ENCODE measurements around the gene BGLAP.

BGLAP gene

DNA sequence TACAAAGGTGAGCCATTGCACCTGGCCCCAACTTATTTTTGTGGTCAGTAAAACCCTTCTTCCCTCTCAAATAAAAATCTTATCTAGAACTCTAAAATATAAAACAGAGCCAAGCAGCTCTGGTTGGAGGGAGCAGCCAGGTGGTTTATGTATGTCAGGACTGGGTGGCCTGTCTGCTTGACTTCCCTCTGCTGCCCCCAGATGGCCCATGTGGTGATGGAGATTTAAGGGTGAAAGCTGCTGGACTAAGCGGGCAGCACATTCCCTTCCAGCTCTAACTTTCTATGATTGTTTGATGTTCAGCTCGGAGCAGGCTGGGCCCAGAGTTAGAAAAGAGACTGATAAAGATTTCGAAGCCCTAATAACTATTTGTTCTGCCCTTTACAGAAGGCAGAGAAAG lies 17.8 kb downstream of the BGLAP start:
- DNase-seq: no peak

DNA sequence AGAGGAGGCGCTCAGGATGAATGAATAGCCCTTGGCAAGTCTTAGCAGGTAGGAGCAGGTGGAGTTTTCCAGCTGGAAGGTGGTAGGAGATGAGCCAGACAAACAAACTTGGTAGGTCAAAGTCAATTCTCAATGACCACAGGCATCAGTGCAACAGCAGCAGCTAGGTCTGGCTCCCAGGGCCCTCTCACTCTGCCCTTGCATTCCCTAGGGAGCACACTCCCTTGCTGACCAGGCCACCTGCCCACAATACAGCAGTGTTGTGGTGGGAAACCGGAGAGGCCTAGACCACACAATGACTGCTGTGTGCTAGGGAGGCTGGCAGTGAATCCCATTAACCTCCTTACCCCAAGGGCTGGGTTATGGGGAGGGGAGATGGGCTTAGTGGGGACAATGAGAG lies 18.9 kb downstream of the BGLAP start:
- DNase-seq: no peak

DNA sequence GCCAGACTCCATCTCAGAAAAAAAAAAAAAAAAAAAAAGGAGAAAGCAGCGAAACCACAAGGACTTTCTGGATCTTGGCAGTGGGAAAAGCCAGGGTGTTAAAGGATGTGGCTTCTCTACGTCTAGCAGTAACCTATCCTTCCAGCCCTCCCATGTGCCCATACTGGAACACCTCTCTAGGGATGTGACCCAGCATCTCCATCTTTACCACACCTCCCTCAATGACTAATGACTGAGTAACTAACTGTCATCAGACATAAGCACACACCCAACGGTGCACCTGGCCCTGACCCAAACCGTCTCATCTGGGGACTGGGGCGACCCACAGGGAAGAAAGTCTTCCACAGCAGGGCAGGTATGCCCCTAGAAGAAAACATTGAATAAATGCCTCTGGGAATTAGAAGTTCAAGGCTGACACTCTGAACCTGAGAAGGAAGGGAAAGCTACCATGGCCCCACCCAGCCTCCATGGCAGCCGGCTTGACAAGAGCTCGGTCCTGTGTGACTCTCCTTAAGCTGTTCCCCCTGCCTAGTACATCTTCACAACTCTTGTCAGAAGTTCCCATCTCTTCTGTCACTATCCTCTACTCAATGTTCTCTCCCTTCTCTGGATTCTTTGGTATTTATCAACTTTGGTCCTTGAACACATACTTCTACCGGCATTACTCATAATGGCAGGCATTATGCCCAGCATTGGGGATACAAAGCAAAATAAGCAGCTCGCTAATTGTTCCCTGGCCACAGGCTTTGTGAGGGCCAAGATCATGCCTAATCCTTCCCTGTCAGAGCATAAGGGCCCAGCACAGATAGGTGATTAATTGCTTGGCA lies 20.7 kb downstream of the BGLAP start:
- DNase-seq: no peak

- no peak for DNase-seq
Observed at GRCh38 chr1:156263288-156263655, 21.3 kb downstream of the BGLAP start.

DNA sequence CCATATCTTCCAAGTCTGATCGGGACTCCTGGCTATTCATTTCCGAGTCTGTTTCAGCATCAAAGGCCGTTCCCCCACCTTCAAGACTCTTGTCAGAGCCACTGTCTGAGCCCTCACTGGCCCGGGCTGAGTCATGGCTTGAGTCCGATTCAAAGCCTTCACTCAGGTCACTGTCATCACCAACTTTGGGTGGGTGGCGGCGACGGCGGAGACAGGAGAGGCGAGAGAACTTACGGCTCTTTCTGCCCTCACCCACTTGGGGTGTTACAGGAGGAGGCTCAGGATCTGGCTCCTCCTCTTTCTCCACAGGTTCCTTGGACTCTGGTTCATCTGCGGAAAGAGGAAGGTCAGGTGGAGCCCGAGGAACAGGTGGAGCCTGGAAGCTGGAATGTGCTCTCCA lies 24.1 kb downstream of the BGLAP start:
- no peak for DNase-seq

GRCh38 chr1:156268336-156268735 lies 26.4 kb downstream of the BGLAP start:
- DNase-seq: no peak

DNA sequence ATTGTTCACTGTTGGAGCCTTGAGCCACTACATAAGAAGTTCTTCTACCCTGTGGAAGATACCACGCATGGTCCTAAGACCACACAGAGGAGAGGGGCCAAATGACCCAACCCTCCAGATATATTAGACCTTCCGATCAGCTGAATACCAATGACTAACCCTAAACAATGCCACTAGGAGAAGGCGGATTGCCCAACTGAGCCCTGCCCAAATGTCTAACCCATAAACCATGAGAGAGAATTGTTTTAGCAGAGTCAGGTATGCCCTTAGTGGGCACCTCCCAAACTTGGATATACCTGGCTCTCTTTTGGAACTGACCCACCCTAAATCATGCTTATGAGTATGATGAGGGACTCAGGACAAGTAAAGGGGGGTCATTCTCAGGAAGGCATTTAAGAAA lies 28.3 kb downstream of the BGLAP start:
- DNase-seq: no peak

GRCh38 chr1:156276532-156276931 lies 34.5 kb downstream of the BGLAP start:
- DNase-seq: no peak

DNA sequence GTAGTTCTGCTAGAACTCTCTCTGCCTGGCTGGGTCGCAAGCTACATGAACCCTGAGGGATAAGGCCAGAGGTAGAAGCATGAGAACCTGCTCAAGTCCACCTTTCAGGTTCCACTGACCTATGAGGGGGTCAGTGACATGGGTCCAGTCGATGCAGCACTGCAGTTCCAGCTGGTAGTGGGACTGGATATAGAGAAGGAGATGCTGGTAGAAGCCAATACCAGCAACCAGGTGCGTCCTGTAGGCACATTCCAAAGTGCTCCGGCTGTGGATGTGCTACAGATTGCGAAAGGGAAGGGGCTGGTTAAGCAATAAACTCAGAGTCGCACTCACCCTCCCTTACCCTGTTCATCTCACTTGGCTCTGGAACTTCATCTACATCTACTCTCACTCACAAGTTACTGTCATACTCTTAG lies 35.0 kb downstream of the BGLAP start:
- DNase-seq: no peak

DNA sequence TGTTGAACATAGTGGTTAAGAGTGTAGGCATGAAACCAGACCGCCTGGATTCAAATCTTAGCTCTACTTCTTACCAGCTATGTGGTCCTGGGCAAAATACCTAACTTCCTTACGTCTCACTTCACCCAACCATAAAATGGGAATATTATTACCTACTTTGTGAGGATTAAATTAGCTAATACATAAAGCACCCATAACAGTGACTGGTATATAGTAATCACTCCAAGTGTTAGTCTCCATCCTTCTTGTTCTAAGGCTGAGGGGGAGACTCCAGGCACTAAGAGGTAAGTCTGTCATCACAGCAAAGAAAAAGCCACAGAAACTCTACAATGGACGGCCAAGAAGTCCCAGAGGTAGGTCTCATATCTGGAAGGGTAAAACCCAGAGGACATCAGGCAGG lies 37.9 kb downstream of the BGLAP start:
- DNase-seq: no peak

- peak; percentile 19 for DNase-seq
Observed at GRCh38 chr1:156281281-156281680, 39.3 kb downstream of the BGLAP start.

DNA sequence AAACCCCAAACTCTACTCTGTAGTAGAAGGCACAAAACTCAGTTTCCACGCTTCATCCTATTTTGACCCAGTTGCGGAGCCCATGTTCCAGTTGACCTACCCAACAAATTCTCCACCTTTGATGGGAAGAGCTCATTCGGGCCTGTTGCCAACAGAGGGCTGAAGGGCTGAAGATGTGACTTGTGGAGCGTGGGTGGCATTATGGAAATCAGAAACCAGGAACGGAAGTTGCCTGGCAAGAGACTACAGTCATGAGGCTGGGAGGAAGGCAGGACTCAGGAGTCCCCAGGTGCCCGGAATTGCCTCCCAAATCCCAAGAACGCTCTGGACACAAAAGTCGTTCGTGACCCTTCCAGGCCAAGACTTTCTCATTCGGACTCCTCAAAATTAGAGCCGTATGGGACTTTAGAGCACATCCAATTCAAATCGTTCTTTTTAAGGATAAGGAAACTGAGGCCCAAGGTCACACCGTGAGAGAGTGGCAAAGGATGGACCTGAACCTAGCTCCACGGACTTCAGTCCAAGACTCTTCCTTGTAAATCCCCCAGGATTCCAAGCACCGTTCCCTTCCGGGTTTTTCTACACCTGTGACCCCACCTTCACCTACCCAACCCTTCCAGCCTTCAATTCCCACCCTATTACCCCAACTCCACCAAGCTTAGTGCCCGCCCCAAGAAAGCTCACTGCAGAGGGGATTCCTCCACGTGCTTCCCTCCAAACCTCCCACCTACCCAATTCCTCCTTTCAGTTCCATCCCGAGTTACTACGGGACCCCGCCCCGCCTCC lies 39.9 kb downstream of the BGLAP start:
- DNase-seq: no peak

DNA sequence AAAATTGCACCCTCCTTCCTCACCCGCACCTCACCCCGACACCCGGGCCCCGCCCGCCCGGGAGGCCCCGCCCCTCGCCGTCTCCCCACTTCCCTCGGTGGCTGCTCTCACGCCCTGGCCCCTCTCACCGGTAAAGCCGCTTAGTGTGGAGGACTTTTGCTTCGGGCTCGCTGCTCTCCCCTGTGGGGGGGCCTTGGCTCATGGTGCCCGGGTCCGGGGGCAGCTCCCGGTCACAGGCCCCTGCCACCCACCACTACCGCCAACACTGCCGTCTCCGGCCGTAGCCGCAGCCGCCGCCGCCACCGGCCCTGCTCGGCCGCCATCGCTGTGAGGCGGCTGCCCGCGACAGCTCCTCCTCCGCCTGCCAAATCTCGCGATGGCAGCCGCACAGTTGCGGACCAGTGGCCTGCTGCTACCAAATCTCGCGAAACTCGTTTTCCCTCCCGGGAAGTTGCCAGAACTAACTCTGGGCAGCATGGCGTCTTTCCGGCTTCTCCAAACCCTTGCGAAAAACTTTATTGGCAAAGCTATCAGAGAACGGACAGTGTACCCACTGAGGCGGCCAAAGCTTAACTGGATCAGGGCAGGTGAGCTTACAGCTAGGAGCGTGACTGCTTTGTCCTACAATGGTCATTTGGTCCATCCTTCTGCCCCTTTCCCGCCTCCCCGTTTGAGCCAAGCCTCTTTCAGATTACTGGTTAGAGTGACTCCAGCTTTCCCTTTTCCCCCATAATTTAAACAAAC lies 40.7 kb downstream of the BGLAP start, which contains the start of gene SMG5:
SMG5 (minus strand) TSS at position 347 of the 744 bp plus-strand sequence; CDS start at position 202, 145 bp downstream.
- peak; percentile 98 for DNase-seq

DNA sequence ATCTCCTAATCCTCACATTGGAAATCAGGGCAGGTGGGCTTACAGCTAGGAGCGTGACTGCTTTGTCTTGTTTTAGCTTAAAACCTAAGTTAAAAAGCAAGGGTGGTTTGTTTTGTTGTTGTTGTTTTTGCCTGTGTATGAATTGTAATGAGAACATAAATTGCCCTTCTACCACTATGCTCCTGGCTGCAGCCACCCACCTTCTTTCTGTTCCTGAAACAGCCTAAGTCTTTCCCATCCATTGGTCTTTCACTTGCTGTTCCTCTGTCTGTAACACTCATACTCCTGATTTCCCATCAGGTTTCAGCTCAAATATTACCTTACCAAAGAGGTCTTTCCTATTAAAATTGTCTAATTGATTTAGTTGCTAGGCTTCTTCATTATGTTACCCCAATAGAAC lies 41.5 kb downstream of the BGLAP start:
- no peak for DNase-seq

DNA sequence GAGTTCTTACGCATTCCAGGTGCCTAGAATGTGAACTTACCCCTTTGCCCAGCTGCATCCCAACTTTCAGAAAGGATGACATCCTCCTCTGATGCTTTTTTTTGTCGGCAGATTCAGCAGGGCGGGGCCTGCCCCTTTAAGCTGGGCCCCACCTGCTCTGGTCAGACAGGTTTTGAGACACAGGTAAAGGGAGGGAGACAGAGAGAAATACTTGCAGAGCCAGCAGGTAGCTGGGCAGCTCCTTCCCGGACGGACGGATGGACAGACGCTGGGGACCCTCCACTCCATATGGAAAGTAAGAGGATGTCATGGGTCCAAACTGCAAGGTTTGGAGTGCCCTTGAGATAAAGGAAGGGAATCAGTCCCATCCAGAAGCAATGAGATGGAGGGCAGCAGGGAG lies 42.1 kb downstream of the BGLAP start, which contains the start of gene TMEM79:
TMEM79 (plus strand) TSS at position 214 of the 400 bp plus-strand sequence. CDS start 902 bp downstream, outside the sequence.
- no peak for DNase-seq

DNA sequence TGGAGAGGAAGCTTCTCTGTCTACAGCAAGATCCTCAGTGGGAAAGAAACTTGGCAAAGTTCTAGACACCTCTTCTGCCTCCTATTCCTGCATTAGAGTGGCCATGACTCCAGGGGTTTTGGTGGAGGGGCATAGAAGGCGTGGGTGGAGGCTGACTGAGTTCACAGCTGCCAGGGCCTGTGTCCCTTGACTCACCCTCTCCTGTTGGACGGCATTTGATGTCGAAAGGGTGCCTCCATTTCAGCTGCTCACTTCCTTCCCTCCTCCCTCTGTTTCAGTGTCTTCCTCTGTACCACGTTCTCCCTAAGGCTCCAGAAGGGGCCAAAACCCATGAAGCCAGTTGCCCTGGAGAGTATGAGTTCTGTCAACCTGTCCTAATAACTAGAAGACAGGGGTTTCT lies 42.8 kb downstream of the BGLAP start:
- DNase-seq: no peak

DNA sequence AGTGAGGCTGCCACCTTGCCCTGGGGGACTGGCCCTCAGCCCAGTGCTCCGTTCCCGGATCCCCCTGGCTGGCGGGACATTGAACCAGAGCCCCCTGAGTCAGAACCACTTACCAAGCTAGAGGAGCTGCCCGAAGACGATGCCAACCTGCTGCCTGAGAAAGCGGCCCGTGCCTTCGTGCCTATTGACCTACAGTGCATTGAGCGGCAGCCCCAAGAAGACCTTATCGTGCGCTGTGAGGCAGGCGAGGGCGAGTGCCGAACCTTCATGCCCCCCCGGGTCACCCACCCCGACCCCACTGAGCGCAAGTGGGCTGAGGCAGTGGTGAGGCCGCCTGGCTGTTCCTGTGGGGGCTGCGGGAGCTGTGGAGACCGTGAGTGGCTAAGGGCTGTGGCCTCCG lies 43.5 kb downstream of the BGLAP start:
- DNase-seq: no peak

DNA sequence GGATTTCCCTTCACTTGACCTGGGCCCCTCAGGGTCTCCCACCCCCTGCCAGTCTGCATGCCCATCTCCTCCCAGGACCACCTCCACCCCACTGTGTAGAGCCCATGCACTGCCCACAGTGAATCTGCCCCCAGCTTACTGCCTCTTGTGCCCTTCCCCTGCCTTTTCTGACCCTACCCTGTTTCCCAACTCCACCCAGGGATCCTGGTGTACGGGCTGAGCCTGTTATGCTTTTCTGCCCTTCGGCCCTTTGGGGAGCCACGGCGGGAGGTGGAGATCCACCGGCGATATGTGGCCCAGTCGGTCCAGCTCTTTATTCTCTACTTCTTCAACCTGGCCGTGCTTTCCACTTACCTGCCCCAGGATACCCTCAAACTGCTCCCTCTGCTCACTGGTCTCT lies 44.1 kb downstream of the BGLAP start:
- no peak for DNase-seq

DNA sequence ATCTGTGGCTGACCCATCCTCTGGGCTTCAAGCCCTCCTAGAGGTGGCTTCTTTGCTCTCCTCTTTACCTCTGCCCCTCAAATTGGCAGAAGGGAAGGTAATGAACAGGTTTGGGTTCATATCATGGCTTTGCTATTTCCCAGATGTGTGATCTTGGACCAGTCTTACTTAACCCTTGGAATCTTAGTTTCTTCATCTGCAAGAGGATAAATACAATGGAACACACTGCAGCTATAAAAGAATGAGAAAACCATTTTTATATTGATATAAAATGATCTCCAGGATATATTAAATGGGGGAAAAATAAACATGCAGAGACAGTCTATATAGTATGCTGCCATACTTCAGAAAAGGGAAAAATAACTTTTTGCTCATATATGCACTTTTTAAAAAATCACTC lies 47.9 kb downstream of the BGLAP start:
- DNase-seq: no peak

- DNase-seq: peak; percentile 72
Observed at GRCh38 chr1:156291226-156292061, 49.5 kb downstream of the BGLAP start.

Measured in CD4-positive, alpha-beta T cell treated with Interleukin-15 for 1 hour (primary cell).